Aortic smooth muscle cell (primary cell): ENCODE results near the gene MINDY4B. TPM values are rescaled to one million over a fixed set of nuclear protein-coding genes. Genes with fewer than 3 reads are reported as not detected.

Experiments
- total RNA-seq: library from RNA; depleted of rRNA; stranded (reverse); fragments of >200 nt; gene quantifications from 2 replicates; pipeline ENCODE4 v1.2.3, GENCODE V29; 2014

MINDY4B gene
- not detected in 2 replicates for total RNA-seq

GRCh38 chr3:150905339-150905738, at the start of gene MINDY4B:
MINDY4B (minus strand) TSS chr3:150905439; CDS start chr3:150905439, 0 bp downstream.

Other genes with a start within 250 kb of the MINDY4B start
- 0.06 and 0.13 TPM in 2 replicates for gene ERICH6, start 201.5 kb downstream of the MINDY4B start, total RNA-seq
- gene SIAH2, start 142.3 kb downstream of the MINDY4B start, total RNA-seq, result 13.3 and 15.0 TPM in 2 replicates
- not detected in 2 replicates for gene CLRN1, start 67.3 kb upstream of the MINDY4B start, total RNA-seq
- gene MED12L, start 180.2 kb upstream of the MINDY4B start, total RNA-seq, result 0.31 and 0.66 TPM in 2 replicates